CD4-positive, alpha-beta T cell treated with Interleukin-4 for 1 hour (primary cell): Measurements from ENCODE around the gene HOXC4.
"Not testable (repeated sequence)": the region's sequence is repeated elsewhere in the genome, so short reads cannot be mapped to it uniquely, and the experiment has no call there.

Experiments
- DNase-seq, 2 donors: peaks; one replicate each; pipeline ENCODE4 v3.0.0-alpha.2; 2020 to 2022

HOXC4 gene

GRCh38 chr12:54100588-54100987, 47.0 kb downstream of the HOXC4 start:
- not testable (repeated sequence) for DNase-seq

- not testable (repeated sequence) for DNase-seq
Measured at GRCh38 chr12:54102223-54102622, 48.6 kb downstream of the HOXC4 start.

- not testable (repeated sequence) for DNase-seq
Measured at GRCh38 chr12:54103827-54104226, 50.2 kb downstream of the HOXC4 start.
